Breast epithelium (tissue), 3 donors: Measurements from ENCODE around the gene KAT6B.

Experiments used
- POLR2A ChIP-seq: fragments of 450-650 bp; IDR thresholded peaks from one replicate; pipeline ENCODE4 v1.6.1; 2016; ENCODE audit warnings: antibody characterized with exemption, mild to moderate bottlenecking, moderate library complexity
- TF ChIP-seq, protein P1 (sequence below), 3 donors: fragments of 450-650 bp; IDR thresholded peaks; one replicate each; pipeline ENCODE4 v1.5.1; 2016 to 2017; ENCODE audit warnings: antibody characterized with exemption in 3 of 3, mild to moderate bottlenecking in 3 of 3, moderate library complexity in 3 of 3

DNA sequence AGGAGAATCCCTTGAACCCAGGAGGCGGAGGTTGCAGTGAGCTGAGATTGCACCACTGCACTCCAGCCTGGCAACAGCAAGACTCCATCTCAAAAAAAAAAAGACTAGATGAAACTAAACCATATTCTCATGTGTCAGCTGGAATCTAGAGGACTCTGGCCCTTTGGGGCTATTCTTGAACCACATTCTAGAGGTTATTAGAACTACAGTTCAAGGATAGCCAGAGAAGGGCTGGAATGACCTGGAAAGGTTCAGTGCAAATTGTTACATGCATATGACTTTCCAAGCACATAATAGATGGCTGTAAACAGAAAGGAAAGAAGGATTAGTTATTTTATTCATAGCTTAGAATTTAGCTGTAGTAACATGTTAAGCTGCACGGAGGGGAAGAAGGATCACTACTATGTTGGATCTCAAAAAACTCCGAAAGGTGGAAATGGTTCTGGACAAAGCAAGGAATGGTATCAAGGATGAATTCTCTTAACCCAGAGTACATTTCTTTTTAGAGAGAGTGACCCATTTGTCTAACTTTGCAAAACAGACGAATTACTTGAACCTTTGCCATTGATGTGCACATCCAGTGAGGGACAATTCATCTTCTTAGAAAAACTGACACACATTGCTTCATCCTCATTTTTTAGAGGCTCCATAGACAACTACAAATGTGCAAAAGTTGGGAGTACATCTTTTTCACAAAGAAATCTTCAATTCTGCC is 161.1 kb downstream of the KAT6B start:
- TF ChIP-seq, protein P1, sequence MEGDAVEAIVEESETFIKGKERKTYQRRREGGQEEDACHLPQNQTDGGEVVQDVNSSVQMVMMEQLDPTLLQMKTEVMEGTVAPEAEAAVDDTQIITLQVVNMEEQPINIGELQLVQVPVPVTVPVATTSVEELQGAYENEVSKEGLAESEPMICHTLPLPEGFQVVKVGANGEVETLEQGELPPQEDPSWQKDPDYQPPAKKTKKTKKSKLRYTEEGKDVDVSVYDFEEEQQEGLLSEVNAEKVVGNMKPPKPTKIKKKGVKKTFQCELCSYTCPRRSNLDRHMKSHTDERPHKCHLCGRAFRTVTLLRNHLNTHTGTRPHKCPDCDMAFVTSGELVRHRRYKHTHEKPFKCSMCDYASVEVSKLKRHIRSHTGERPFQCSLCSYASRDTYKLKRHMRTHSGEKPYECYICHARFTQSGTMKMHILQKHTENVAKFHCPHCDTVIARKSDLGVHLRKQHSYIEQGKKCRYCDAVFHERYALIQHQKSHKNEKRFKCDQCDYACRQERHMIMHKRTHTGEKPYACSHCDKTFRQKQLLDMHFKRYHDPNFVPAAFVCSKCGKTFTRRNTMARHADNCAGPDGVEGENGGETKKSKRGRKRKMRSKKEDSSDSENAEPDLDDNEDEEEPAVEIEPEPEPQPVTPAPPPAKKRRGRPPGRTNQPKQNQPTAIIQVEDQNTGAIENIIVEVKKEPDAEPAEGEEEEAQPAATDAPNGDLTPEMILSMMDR (IDR thresholded peaks at IDR 0.05): no peak
- no peak for TF ChIP-seq POLR2A
